GM20000 (cell line): ENCODE results near the gene CTAGE9.

ENCODE experiments used
- DNase-seq: peaks from one replicate; pipeline ENCODE4 v3.0.0; 2012; ENCODE audit warnings: low spot score
- CTCF ChIP-seq: IDR thresholded peaks from 2 replicates; pipeline ENCODE4 v1.5.1; 2012; ENCODE audit warnings: mild to moderate bottlenecking, control low read depth; ENCODE audit errors: extremely low read depth, missing control alignments

Gene CTAGE9

GRCh38 chr6:131736003-131736596 lies 25.3 kb upstream of the CTAGE9 start:
- TF ChIP-seq CTCF, result no peak
- DNase-seq, result no peak

- TF ChIP-seq CTCF, result no peak
- DNase-seq, result no peak
Observed at GRCh38 chr6:131733376-131734016, 22.7 kb upstream of the CTAGE9 start.

- TF ChIP-seq CTCF, result no peak
- no peak for DNase-seq
Observed at GRCh38 chr6:131731224-131731623, 20.4 kb upstream of the CTAGE9 start.

DNA sequence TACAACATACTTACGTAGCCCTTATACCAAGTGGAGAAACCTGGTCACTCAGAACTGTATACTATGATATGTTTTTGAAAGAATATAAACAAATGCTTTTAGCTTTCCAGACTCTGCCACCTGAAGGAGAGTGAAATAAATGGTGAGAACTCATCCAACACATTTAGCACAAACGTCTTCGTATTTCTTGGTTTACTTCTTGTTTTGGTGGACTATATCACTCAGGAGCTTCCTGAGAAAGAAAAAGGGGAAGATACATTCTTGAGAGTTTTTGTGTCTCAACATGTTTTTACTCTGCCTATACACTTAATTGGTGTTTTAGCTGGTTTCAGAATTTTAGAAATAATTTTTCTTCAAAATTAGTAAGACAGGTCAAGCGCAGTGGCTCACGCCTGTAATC lies 19.4 kb upstream of the CTAGE9 start:
- no peak for DNase-seq
- no peak for TF ChIP-seq CTCF

DNA sequence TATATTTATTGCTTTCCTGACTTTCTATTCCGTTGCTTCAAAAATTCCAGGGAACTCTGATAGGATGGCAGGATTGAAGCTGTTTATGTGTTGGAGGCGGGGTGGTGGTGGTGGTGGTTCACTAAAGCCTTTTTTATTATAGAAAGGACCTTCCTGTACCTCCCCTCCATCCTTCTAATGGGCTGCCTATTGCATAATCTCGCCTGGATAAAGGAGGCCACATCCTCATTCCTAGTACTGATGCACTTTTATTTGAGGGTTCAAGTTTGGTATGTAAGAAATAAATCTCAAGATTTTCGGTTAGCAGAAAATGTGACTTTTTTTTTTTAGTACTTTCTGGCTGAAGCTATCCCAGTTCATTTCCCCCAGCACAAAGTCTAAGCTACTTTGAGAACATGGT lies 18.7 kb upstream of the CTAGE9 start:
- no peak for DNase-seq
- TF ChIP-seq CTCF, result no peak

DNA sequence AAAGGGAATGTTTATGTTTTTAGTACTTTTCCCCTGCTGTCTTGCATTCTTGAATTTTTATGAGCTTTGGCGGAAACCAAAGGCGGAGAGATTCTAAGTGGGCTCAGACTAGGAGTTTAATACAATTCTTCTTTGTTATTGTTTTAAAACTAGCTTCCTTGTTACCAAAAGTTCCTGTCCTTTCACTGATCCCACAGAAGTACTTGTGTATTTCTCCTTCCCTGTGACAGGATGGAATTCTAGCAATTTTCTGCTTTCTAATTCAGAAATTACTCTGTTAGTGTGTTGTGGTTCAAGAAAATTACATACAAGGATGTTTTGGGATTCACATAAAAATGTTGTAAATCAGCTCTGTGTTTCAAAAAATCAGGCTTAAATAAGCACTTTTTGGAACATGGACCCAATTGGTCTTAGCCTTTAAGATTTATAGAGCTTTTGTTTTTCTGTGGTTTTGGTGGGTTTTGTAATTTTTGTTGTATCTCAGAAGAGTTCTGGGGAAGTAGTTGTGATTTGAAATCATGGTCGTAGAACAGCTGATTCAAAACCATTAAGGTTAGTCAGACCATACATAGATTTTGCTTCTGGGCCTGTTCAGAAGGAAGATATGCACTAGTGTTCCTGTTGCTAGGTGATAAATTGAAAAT lies 17.6 kb upstream of the CTAGE9 start:
- no peak for TF ChIP-seq CTCF

DNA sequence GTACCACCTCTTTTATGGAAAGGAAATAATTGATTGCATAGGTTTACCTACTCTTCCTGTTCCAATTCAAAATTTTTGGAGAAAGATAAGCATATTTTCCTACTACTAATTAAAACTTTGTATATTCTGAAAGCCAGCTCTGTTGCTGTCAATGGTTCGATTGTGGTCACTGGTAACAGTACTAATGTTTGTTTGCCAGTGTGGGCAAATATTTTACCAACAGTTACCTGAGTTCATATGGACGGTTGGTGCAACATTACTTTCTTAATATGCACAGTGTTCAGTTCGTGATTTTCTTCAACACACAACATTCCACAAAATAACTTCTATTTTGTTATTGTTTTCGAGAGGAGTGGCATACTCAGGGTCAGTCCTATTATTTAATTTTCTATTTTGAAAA lies 17.1 kb upstream of the CTAGE9 start:
- DNase-seq, result no peak
- TF ChIP-seq CTCF, result no peak

More for the DNA sequence above, 17.6 kb upstream of the CTAGE9 start:
- DNase-seq, result no peak
